OCI-LY3 (cell line): ENCODE measurements around the gene OSCP1.

Source experiments
- EZH2phosphoT487 ChIP-seq: fragments of 200-600 bp; shearing (Covaris generic); IDR thresholded peaks from 2 replicates; pipeline ENCODE4 v1.6.1; 2018; ENCODE audit warnings: antibody characterized with exemption, mixed run types, low read depth
- TF ChIP-seq, protein P1 (sequence below): fragments of 200-600, 300-600 bp; sonication (generic); IDR thresholded peaks from 2 replicates; pipeline ENCODE4 v1.5.1; 2014; ENCODE audit warnings: antibody characterized with exemption, low read length, low read depth

DNA sequence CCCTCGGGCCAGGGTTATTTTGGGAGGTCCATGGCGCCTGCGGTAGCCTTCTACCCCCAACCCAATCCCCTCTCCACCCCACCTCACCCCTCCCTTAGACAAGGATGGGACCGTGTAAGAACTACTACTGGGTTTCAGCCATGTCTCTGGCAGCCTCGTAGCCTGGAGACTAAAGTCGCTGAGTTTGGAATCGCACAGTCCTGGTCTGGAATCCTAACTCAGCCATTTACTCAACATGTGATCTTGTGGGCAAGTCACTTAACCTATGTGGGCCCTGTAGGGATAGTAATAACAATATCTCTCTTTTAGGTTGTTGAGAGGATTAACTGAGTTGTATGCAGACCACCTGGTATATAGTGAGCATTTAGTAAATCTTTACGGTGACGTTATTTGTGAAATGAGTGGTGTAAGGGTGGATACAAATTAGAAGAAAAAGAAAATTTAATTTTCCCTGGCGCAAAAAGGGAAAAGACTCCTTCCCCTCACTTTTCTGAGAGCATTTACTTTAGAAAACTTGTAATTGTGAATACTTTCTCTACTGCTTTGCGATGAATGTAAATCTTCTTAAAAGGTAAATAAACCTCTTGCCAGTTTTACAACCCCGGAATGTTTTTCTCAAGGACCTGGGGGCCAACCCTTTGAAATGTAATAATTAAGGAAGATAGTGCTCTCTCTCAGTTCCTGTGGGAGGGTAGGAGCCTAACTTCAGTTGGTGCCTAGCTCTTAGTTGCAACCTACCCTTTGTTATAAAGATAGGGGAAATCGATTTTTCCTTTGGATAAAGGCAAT, 14.5 kb upstream of the OSCP1 start:
- TF ChIP-seq, protein P1, sequence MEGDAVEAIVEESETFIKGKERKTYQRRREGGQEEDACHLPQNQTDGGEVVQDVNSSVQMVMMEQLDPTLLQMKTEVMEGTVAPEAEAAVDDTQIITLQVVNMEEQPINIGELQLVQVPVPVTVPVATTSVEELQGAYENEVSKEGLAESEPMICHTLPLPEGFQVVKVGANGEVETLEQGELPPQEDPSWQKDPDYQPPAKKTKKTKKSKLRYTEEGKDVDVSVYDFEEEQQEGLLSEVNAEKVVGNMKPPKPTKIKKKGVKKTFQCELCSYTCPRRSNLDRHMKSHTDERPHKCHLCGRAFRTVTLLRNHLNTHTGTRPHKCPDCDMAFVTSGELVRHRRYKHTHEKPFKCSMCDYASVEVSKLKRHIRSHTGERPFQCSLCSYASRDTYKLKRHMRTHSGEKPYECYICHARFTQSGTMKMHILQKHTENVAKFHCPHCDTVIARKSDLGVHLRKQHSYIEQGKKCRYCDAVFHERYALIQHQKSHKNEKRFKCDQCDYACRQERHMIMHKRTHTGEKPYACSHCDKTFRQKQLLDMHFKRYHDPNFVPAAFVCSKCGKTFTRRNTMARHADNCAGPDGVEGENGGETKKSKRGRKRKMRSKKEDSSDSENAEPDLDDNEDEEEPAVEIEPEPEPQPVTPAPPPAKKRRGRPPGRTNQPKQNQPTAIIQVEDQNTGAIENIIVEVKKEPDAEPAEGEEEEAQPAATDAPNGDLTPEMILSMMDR, result no peak
- no peak for TF ChIP-seq EZH2phosphoT487
